ENCODE measurements around the gene AGPAT2.

Gene AGPAT2

DNA sequence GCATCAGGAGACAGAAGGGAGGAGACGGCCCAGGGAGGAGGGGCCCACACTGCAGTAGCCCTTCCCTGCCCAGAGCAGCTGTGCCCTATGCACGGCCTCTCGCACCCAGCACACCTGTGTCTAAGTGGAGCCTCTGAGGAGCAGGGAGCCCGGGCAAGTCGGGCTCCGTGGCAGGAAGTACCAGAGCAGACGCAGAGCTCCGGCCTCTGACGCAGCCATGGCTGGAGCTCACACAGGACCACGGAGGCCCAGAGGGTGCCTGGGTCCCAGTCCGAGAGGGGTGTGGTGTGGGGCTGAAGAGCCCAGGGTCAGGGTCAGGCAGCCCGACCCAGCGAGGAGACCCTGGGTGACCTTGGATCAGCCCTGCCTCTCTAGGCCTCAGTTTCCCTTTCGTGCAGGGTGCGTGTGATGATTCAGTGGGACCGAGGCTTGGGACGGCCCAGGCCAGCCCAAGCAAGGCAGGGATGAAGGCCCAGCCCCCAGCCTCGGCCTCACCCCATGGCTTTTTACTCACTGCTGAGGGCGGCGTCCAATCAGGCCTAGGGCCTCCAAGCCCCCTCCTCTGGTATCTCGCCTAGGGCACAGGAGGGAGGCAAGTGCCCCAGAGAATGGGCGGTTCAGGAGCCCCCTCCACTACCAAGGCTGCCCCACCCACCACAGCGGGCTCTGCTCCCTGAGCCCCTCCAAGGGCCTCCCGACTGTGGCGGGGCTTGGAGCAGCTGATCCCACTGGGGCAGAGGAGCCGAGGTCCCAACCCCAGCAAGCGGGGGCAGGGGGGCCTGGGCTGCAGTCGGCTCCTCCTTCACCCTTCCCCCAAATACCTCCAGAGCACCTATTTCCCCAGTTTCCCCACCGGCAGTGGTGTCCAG, 4.3 kb upstream of the AGPAT2 start:
- Histone ChIP-seq H4K20me1 (ENCODE audit: insufficient read depth, low read length) (no peaks in the 10 kb centered on the region), H3K27ac (ENCODE audit: low read length) (no peak overlapping the region), H3K27me3 (ENCODE audit: insufficient read depth, low read length, poor library complexity) (no peaks in the 10 kb centered on the region), H3K4me2 (ENCODE audit: insufficient read depth, low read length) (no peak overlapping the region), H3K9me3 (ENCODE audit: insufficient read depth, low read length, severe bottlenecking) (no peaks in the 10 kb centered on the region), H3K36me3 (ENCODE audit: insufficient read depth, low read length) (no peaks in the 10 kb centered on the region), H2AFZ (ENCODE audit: low read depth, low read length) (no peak overlapping the region), H3K4me1 (ENCODE audit: insufficient read depth, low read length) (peaks cover 4% of the 10 kb centered on the region; the same call in 1 of the 2 replicates), H3K79me2 (ENCODE audit: insufficient read depth, low read length) (no peaks in the 10 kb centered on the region), H3K4me3 (ENCODE audit: low read depth in 1 of 2, low read length in 2 of 2) (no peak overlapping the region), H3K9ac (ENCODE audit: low read depth, low read length) (no peak overlapping the region)
- ATAC-seq (ENCODE audit: insufficient read depth, low read depth) (no peak), DNase-seq (no peak)
- TF ChIP-seq, protein P1, sequence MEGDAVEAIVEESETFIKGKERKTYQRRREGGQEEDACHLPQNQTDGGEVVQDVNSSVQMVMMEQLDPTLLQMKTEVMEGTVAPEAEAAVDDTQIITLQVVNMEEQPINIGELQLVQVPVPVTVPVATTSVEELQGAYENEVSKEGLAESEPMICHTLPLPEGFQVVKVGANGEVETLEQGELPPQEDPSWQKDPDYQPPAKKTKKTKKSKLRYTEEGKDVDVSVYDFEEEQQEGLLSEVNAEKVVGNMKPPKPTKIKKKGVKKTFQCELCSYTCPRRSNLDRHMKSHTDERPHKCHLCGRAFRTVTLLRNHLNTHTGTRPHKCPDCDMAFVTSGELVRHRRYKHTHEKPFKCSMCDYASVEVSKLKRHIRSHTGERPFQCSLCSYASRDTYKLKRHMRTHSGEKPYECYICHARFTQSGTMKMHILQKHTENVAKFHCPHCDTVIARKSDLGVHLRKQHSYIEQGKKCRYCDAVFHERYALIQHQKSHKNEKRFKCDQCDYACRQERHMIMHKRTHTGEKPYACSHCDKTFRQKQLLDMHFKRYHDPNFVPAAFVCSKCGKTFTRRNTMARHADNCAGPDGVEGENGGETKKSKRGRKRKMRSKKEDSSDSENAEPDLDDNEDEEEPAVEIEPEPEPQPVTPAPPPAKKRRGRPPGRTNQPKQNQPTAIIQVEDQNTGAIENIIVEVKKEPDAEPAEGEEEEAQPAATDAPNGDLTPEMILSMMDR (IDR thresholded peaks at IDR 0.05; ENCODE audit: borderline replicate concordance, extremely low read depth, low read length, poor library complexity, severe bottlenecking): no peak
- no peak for TF ChIP-seq EZH2 (IDR thresholded peaks at IDR 0.05; ENCODE audit: borderline replicate concordance, low read depth, low read length, severe bottlenecking)

DNA sequence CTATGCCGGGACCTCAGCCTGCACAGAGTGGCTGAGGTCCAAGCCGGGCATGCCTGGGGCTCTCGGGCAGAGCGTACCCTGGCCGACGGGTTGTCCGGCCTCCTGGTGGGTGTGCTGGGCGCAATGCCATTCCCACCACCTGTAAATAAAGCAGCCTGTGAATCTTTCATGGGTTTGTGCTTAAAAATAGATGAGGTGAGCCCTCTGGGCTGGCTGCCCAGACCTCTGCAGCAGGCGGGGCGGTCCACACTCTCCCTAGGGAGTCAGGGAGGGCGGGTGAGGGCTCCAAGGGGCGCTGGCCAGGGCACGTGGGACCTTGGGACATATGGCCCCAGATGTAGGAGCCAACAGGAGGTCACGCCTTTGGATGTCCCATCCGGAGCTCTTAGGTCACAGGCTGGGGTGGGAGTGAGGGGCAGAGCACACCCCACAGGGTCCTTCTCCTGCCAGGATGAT, 3.6 kb upstream of the AGPAT2 start:
- no peak overlapping the region for H2AFZ ChIP-seq (ENCODE audit: low read depth, low read length)
- H3K36me3 ChIP-seq (ENCODE audit: insufficient read depth, low read length): no peaks in the 10 kb centered on the region
- H3K27me3 ChIP-seq (ENCODE audit: insufficient read depth, low read length, poor library complexity): no peaks in the 10 kb centered on the region
- peaks cover 12% of the 10 kb centered on the region for H3K4me1 ChIP-seq (ENCODE audit: insufficient read depth, low read length)
- no peak overlapping the region for H3K4me3 ChIP-seq (ENCODE audit: low read depth in 1 of 2, low read length in 2 of 2)
- ATAC-seq (ENCODE audit: insufficient read depth, low read depth): no peak
- peaks cover 3% of the 10 kb centered on the region; the same call in 1 of the 2 replicates for H3K79me2 ChIP-seq (ENCODE audit: insufficient read depth, low read length)
- no peak overlapping the region for H3K4me2 ChIP-seq (ENCODE audit: insufficient read depth, low read length)
- no peak overlapping the region for H3K9ac ChIP-seq (ENCODE audit: low read depth, low read length)
- DNase-seq: no peak
- TF ChIP-seq, protein P1 (IDR thresholded peaks at IDR 0.05; ENCODE audit: borderline replicate concordance, extremely low read depth, low read length, poor library complexity, severe bottlenecking): no peak
- TF ChIP-seq EZH2 (IDR thresholded peaks at IDR 0.05; ENCODE audit: borderline replicate concordance, low read depth, low read length, severe bottlenecking): no peak
- H3K9me3 ChIP-seq (ENCODE audit: insufficient read depth, low read length, severe bottlenecking): no peaks in the 10 kb centered on the region
- no peak overlapping the region for H3K27ac ChIP-seq (ENCODE audit: low read length)
- H4K20me1 ChIP-seq (ENCODE audit: insufficient read depth, low read length): no peaks in the 10 kb centered on the region; the same call in none of the 2 replicates

DNA sequence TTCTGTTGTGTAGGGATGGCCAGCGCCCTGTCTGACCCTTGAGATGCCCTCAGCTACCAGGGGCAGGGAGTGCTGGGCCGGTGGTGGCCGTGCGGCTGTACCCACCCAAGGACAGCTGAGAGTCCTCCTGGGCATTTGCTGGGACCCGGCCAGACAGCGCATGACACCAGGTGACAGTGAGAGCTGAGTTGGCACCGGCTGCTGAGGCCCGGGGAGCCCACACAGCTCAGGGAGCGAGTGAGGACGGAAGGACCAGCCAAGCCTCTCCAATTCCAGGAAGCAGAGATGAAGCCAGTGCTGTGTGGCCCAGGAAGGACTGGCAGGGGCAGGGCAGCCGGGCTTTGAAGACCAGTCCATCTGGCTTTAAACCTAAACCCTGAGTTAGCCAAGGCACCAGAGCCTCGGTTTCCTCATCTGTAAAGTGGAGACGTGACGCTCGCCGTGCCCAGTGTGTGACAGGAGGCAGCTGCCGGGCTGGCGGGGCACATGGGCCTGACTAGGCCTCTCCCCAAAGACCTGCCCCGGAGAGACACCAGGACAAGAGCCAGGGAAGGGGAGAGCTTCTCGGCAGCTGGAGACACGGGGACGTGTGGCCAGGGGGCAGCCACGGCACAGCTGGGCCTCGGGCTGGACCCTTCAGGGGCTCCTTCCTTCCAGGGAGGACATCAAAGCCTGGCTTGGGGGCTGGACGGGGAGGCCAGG, 3.0 kb upstream of the AGPAT2 start:
- Histone ChIP-seq H3K36me3 (ENCODE audit: insufficient read depth, low read length) (no peaks in the 10 kb centered on the region), H3K4me3 (ENCODE audit: low read depth in 1 of 2, low read length in 2 of 2) (no peak overlapping the region), H3K9ac (ENCODE audit: low read depth, low read length) (no peak overlapping the region), H3K9me3 (ENCODE audit: insufficient read depth, low read length, severe bottlenecking) (no peaks in the 10 kb centered on the region), H3K79me2 (ENCODE audit: insufficient read depth, low read length) (peaks cover 9% of the 10 kb centered on the region), H4K20me1 (ENCODE audit: insufficient read depth, low read length) (peaks cover 2% of the 10 kb centered on the region), H3K27ac (ENCODE audit: low read length) (no peak overlapping the region), H3K4me2 (ENCODE audit: insufficient read depth, low read length) (no peak overlapping the region), H3K27me3 (ENCODE audit: insufficient read depth, low read length, poor library complexity) (no peaks in the 10 kb centered on the region), H2AFZ (ENCODE audit: low read depth, low read length) (no peak overlapping the region), H3K4me1 (ENCODE audit: insufficient read depth, low read length) (peaks cover 17% of the 10 kb centered on the region)
- TF ChIP-seq, protein P1 (IDR thresholded peaks at IDR 0.05; ENCODE audit: borderline replicate concordance, extremely low read depth, low read length, poor library complexity, severe bottlenecking): no peak
- TF ChIP-seq EZH2 (IDR thresholded peaks at IDR 0.05; ENCODE audit: borderline replicate concordance, low read depth, low read length, severe bottlenecking): no peak
- no peak for ATAC-seq (ENCODE audit: insufficient read depth, low read depth)
- DNase-seq: no peak

All from DND-41 (cell line).